H4 (cell line): Measurements from ENCODE around the gene GAS6. TPM values are rescaled to one million over a fixed set of nuclear protein-coding genes. Genes with fewer than 3 reads are reported as not detected.
"Not testable (repeated sequence)": the region's sequence is repeated elsewhere in the genome, so short reads cannot be mapped to it uniquely, and the experiment has no call there.

Source experiments
- DNase-seq: peaks from one replicate; pipeline ENCODE4 v3.0.0-alpha.2; 2015; ENCODE audit warnings: low spot score
- total RNA-seq: library from RNA; depleted of rRNA; stranded (reverse); fragments of >200 nt; shearing (Covaris generic); gene quantifications from 2 replicates; pipeline ENCODE4 v1.2.3, GENCODE V29; 2014

GAS6 gene
- total RNA-seq, 1 experiment from 2014 or later, result 6.4 TPM

GRCh38 chr13:113791226-113791625, 72.7 kb downstream of the GAS6 start:
- no peak for DNase-seq

GRCh38 chr13:113789931-113790330, 73.9 kb downstream of the GAS6 start:
- not testable (repeated sequence) for DNase-seq

GRCh38 chr13:113789167-113789566, 74.7 kb downstream of the GAS6 start:
- no peak for DNase-seq

- DNase-seq, result no peak
Observed at GRCh38 chr13:113788413-113789135, 75.3 kb downstream of the GAS6 start.

GRCh38 chr13:113787694-113788093, 76.2 kb downstream of the GAS6 start:
- no peak for DNase-seq

- no peak for DNase-seq
Observed at GRCh38 chr13:113786262-113786841, 77.5 kb downstream of the GAS6 start.

GRCh38 chr13:113785051-113786010, 78.5 kb downstream of the GAS6 start:
- peak; percentile 42 for DNase-seq

GRCh38 chr13:113784645-113785024, 79.2 kb downstream of the GAS6 start:
- no peak for DNase-seq

- DNase-seq, result no peak
Observed at GRCh38 chr13:113783966-113784644, 79.8 kb downstream of the GAS6 start.

- no peak for DNase-seq
Observed at GRCh38 chr13:113783200-113783881, 80.5 kb downstream of the GAS6 start.

- no peak for DNase-seq
Observed at GRCh38 chr13:113782472-113782871, 81.4 kb downstream of the GAS6 start.

- no peak for DNase-seq
Observed at GRCh38 chr13:113781571-113781970, 82.3 kb downstream of the GAS6 start.

- no peak for DNase-seq
Observed at GRCh38 chr13:113777311-113778260, 86.3 kb downstream of the GAS6 start.

- DNase-seq, result no peak
Observed at GRCh38 chr13:113776231-113777125, 87.4 kb downstream of the GAS6 start.

GRCh38 chr13:113775451-113776145, 88.3 kb downstream of the GAS6 start:
- DNase-seq, result no peak

GRCh38 chr13:113774177-113775107, 89.4 kb downstream of the GAS6 start:
- no peak for DNase-seq

- no peak for DNase-seq
Observed at GRCh38 chr13:113771709-113772331, 92.1 kb downstream of the GAS6 start.
